ENCODE data around the gene BICRA. TPM values are rescaled to one million over a fixed set of nuclear protein-coding genes. Genes with fewer than 3 reads are reported as not detected.

BICRA gene
- total RNA-seq, 1 donor: 8.5 TPM

GRCh38 chr19:47651691-47652090 lies 42.8 kb downstream of the BICRA start:
- DNase-seq (ENCODE audit: low read depth): no peak
- TF ChIP-seq CTCF (IDR thresholded peaks at IDR 0.05; ENCODE audit: insufficient read depth, low read length): no peak
- no peak overlapping the region for H3K4me3 ChIP-seq (ENCODE audit: low read depth, low read length)

GRCh38 chr19:47652285-47652684 lies 43.4 kb downstream of the BICRA start:
- DNase-seq (ENCODE audit: low read depth): no peak
- H3K4me3 ChIP-seq (ENCODE audit: low read depth, low read length): no peak overlapping the region
- TF ChIP-seq CTCF (IDR thresholded peaks at IDR 0.05; ENCODE audit: insufficient read depth, low read length): no peak

- DNase-seq (ENCODE audit: low read depth): no peak
- no peak for TF ChIP-seq CTCF (IDR thresholded peaks at IDR 0.05; ENCODE audit: insufficient read depth, low read length)
Measured at GRCh38 chr19:47653856-47654255, 44.9 kb downstream of the BICRA start.

GRCh38 chr19:47657719-47658118 lies 48.8 kb downstream of the BICRA start:
- no peak for TF ChIP-seq CTCF (IDR thresholded peaks at IDR 0.05; ENCODE audit: insufficient read depth, low read length)

More at GRCh38 chr19:47653856-47654255, 44.9 kb downstream of the BICRA start:
- H3K4me3 ChIP-seq (ENCODE audit: low read depth, low read length): no peak overlapping the region

GRCh38 chr19:47658431-47659348 lies 49.8 kb downstream of the BICRA start:
- H3K4me3 ChIP-seq (ENCODE audit: low read depth, low read length): no peak overlapping the region
- TF ChIP-seq CTCF (IDR thresholded peaks at IDR 0.05; ENCODE audit: insufficient read depth, low read length): no peak
- DNase-seq (ENCODE audit: low read depth): no peak

More at GRCh38 chr19:47657719-47658118, 48.8 kb downstream of the BICRA start:
- DNase-seq (ENCODE audit: low read depth): no peak
- H3K4me3 ChIP-seq (ENCODE audit: low read depth, low read length): no peak overlapping the region

- no peak overlapping the region for H3K4me3 ChIP-seq (ENCODE audit: low read depth, low read length)
- TF ChIP-seq CTCF (IDR thresholded peaks at IDR 0.05; ENCODE audit: insufficient read depth, low read length): no peak
- DNase-seq (ENCODE audit: low read depth): no peak
Measured at GRCh38 chr19:47660435-47660832, 51.5 kb downstream of the BICRA start.
